ENCODE results near the gene FOSB. TPM values are rescaled to one million over a fixed set of nuclear protein-coding genes. Genes with fewer than 3 reads are reported as not detected.

Gene FOSB
- total and polyA plus RNA-seq, 9 of the 15 experiments (the other 6 are each of a cell fraction or from before 2014, with no cell fraction given): 0.11 to 2.7 (median 0.73) TPM

DNA sequence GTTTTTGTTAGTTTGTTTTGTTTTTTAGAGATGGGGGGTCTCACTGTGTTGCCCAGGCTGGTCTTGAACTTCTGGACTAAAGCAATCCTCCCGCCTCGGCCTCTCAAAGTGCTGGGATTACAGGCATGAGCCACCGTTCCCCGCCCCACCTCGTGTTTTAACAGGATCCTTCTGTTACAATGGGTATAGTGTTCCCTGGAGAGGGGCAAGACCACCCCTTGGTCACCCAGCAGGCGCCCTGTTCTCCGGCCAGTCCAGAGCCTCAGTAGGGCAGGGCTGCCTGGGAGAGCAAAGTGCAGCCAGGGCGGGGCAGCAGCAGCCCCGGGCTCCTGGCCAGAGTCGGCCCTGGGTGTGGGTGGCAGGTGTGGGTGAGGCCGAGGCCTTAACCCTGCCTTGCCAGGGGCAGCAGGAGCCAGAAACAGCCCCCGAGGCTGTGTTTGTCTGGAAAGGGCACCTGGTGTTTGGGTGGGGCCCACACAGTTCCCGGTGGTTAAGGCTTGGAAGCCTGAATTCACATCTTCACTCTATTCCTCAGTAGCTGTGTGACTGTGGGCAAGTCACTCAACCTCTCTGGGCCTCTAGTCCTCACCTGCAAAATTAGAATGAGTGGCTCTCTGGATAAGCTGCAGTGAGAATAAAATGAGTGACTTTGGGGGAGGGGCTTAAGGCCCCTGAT, 46.7 kb downstream of the FOSB start:
- peaks cover 5% of the 10 kb centered on the region; the same call in 1 of the 2 replicates for H4K20me1 ChIP-seq (replicated peaks; ENCODE audit: control insufficient read depth, insufficient read depth, low read length)
- CTCF ChIA-PET (ENCODE audit: low intra/inter-chr PET ratio): no interaction called here
- WGBS (ENCODE audit: insufficient coverage, low coverage, missing lambda C conversion rate): 53% methylated on average over 12 of the region's 13 CpGs
- no peak for TF ChIP-seq TAF15 (IDR thresholded peaks at IDR 0.05; ENCODE audit: low read depth, low read length)
- TF ChIP-seq SETDB1 (IDR thresholded peaks at IDR 0.05; ENCODE audit: low read length): no peak
- TF ChIP-seq FOXA1 (IDR thresholded peaks at IDR 0.05; ENCODE audit: borderline replicate concordance): no peak
- no peak for TF ChIP-seq SIN3A (IDR thresholded peaks at IDR 0.05; ENCODE audit: borderline replicate concordance in 2 of 2, control insufficient read depth in 1 of 2, low read depth in 2 of 2, low read length in 2 of 2)
- no peak for TF ChIP-seq KDM2B (CRISPR knock-in tag; IDR thresholded peaks at IDR 0.05)
- no peak for TF ChIP-seq CBX2 (IDR thresholded peaks at IDR 0.05; ENCODE audit: insufficient read depth, low read length, poor library complexity, severe bottlenecking)
- TF ChIP-seq ZNF589 (CRISPR knock-in tag; IDR thresholded peaks at IDR 0.05; ENCODE audit: low read depth): no peak
- TF ChIP-seq, protein P1, sequence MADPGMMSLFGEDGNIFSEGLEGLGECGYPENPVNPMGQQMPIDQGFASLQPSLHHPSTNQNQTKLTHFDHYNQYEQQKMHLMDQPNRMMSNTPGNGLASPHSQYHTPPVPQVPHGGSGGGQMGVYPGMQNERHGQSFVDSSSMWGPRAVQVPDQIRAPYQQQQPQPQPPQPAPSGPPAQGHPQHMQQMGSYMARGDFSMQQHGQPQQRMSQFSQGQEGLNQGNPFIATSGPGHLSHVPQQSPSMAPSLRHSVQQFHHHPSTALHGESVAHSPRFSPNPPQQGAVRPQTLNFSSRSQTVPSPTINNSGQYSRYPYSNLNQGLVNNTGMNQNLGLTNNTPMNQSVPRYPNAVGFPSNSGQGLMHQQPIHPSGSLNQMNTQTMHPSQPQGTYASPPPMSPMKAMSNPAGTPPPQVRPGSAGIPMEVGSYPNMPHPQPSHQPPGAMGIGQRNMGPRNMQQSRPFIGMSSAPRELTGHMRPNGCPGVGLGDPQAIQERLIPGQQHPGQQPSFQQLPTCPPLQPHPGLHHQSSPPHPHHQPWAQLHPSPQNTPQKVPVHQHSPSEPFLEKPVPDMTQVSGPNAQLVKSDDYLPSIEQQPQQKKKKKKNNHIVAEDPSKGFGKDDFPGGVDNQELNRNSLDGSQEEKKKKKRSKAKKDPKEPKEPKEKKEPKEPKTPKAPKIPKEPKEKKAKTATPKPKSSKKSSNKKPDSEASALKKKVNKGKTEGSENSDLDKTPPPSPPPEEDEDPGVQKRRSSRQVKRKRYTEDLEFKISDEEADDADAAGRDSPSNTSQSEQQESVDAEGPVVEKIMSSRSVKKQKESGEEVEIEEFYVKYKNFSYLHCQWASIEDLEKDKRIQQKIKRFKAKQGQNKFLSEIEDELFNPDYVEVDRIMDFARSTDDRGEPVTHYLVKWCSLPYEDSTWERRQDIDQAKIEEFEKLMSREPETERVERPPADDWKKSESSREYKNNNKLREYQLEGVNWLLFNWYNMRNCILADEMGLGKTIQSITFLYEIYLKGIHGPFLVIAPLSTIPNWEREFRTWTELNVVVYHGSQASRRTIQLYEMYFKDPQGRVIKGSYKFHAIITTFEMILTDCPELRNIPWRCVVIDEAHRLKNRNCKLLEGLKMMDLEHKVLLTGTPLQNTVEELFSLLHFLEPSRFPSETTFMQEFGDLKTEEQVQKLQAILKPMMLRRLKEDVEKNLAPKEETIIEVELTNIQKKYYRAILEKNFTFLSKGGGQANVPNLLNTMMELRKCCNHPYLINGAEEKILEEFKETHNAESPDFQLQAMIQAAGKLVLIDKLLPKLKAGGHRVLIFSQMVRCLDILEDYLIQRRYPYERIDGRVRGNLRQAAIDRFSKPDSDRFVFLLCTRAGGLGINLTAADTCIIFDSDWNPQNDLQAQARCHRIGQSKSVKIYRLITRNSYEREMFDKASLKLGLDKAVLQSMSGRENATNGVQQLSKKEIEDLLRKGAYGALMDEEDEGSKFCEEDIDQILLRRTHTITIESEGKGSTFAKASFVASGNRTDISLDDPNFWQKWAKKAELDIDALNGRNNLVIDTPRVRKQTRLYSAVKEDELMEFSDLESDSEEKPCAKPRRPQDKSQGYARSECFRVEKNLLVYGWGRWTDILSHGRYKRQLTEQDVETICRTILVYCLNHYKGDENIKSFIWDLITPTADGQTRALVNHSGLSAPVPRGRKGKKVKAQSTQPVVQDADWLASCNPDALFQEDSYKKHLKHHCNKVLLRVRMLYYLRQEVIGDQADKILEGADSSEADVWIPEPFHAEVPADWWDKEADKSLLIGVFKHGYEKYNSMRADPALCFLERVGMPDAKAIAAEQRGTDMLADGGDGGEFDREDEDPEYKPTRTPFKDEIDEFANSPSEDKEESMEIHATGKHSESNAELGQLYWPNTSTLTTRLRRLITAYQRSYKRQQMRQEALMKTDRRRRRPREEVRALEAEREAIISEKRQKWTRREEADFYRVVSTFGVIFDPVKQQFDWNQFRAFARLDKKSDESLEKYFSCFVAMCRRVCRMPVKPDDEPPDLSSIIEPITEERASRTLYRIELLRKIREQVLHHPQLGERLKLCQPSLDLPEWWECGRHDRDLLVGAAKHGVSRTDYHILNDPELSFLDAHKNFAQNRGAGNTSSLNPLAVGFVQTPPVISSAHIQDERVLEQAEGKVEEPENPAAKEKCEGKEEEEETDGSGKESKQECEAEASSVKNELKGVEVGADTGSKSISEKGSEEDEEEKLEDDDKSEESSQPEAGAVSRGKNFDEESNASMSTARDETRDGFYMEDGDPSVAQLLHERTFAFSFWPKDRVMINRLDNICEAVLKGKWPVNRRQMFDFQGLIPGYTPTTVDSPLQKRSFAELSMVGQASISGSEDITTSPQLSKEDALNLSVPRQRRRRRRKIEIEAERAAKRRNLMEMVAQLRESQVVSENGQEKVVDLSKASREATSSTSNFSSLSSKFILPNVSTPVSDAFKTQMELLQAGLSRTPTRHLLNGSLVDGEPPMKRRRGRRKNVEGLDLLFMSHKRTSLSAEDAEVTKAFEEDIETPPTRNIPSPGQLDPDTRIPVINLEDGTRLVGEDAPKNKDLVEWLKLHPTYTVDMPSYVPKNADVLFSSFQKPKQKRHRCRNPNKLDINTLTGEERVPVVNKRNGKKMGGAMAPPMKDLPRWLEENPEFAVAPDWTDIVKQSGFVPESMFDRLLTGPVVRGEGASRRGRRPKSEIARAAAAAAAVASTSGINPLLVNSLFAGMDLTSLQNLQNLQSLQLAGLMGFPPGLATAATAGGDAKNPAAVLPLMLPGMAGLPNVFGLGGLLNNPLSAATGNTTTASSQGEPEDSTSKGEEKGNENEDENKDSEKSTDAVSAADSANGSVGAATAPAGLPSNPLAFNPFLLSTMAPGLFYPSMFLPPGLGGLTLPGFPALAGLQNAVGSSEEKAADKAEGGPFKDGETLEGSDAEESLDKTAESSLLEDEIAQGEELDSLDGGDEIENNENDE (IDR thresholded peaks at IDR 0.05; ENCODE audit: low read depth, low read length): no peak
- no peak for TF ChIP-seq NR4A1 (CRISPR knock-in tag; IDR thresholded peaks at IDR 0.05)
- TF ChIP-seq NR4A1 (tag; IDR thresholded peaks at IDR 0.05): no peak
- peak; percentile 88 for TF ChIP-seq BCOR (IDR thresholded peaks at IDR 0.05)

More for the DNA sequence above, 46.7 kb downstream of the FOSB start:
- in situ Hi-C loops (cut with MboI) (no loop called here), intact Hi-C loops (cut with micrococcal nuclease) (no loop called here)
- Histone ChIP-seq H2AFZ (ENCODE audit: low read depth, low read length) (no peak overlapping the region), H3K4me1 (replicated peaks in 1 of 2; ENCODE audit: control insufficient read depth in 2 of 2, insufficient read depth in 2 of 2, low read length in 2 of 2) (peaks cover 50 to 51% of the 10 kb centered on the region in 2 experiments), H3K27ac (ENCODE audit: extremely low read depth, low read depth, low read length) (peak overlapping the region; percentile 73), H3K79me2 (ENCODE audit: control insufficient read depth, insufficient read depth, low read length) (peaks cover 78% of the 10 kb centered on the region), H3K9me3 (replicated peaks; ENCODE audit: control insufficient read depth, insufficient read depth, low read depth, low read length) (no peaks in the 10 kb centered on the region), H3K9ac (ENCODE audit: insufficient read depth in 1 of 2, low read depth in 2 of 2, low read length in 2 of 2) (peak overlapping the region; percentile 29 to 78), H3K4me2 (ENCODE audit: insufficient read depth, low read length) (peak overlapping the region; percentile 50; the same call in 1 of the 2 replicates), H3K27me3 (ENCODE audit: control insufficient read depth in 2 of 2, insufficient read depth in 2 of 2, low read length in 2 of 2) (no peaks in the 10 kb centered on the region), H3K4me3 (no peak overlapping the region), H3K36me3 (ENCODE audit: control insufficient read depth, insufficient read depth, low read length) (peaks cover 91% of the 10 kb centered on the region), H3K9me1 (ENCODE audit: control insufficient read depth, insufficient read depth, low read length) (no peaks in the 10 kb centered on the region)
- DNase-seq (ENCODE audit: extremely low read depth in 1 of 4, low spot score in 3 of 4) (peak in 2 of 4 experiments; percentile 23 to 26), FAIRE-seq (no peak), ATAC-seq (peak; percentile 29)
- BruUV-seq (replicated peaks): no TSS peak
- POLR2A ChIA-PET: interaction anchor here (0.6 to 1.6 kb wide), 6 partner anchors 10 to 184 kb away, joined by 3 to 8 read pairs (median 3); no protein-coding TSS in a partner anchor
